Measurements from ENCODE around the gene KIRREL2. TPM values are rescaled to one million over a fixed set of nuclear protein-coding genes. Genes with fewer than 3 reads are reported as not detected.

Gene KIRREL2
- total RNA-seq, 1 donor from 2014 or later, result not detected

GRCh38 chr19:35813043-35813890 lies 43.4 kb upstream of the KIRREL2 start:
- H3K27ac ChIP-seq, result no peak overlapping the region
- H3K9me3 ChIP-seq, result no peaks in the 10 kb centered on the region
- intact Hi-C loops (cut with DNase I), result no loop called here
- no peak for DNase-seq (ENCODE audit: extremely low spot score in 2 of 2)
- H3K27me3 ChIP-seq, result no peaks in the 10 kb centered on the region
- no peaks in the 10 kb centered on the region for H3K4me1 ChIP-seq
- no peaks in the 10 kb centered on the region for H3K36me3 ChIP-seq
- no peak overlapping the region for H3K4me3 ChIP-seq
- TF ChIP-seq POLR2A (IDR thresholded peaks at IDR 0.05) (no peak), POLR2AphosphoS5 (IDR thresholded peaks at IDR 0.05; ENCODE audit: insufficient read depth in 1 of 2, low read depth in 1 of 2) (no peak), CTCF (IDR thresholded peaks at IDR 0.05) (no peak)

- H3K36me3 ChIP-seq, result no peaks in the 10 kb centered on the region
- intact Hi-C loops (cut with DNase I), result no loop called here
- no peaks in the 10 kb centered on the region for H3K9me3 ChIP-seq
- no peak overlapping the region for H3K27ac ChIP-seq
- no peaks in the 10 kb centered on the region for H3K4me1 ChIP-seq
- H3K4me3 ChIP-seq, result no peak overlapping the region
- H3K27me3 ChIP-seq, result no peaks in the 10 kb centered on the region
- TF ChIP-seq POLR2AphosphoS5 (IDR thresholded peaks at IDR 0.05; ENCODE audit: insufficient read depth in 1 of 2, low read depth in 1 of 2) (no peak), CTCF (IDR thresholded peaks at IDR 0.05) (no peak)
- DNase-seq (ENCODE audit: extremely low spot score in 2 of 2), result no peak
Observed at GRCh38 chr19:35816262-35816661, 40.4 kb upstream of the KIRREL2 start.

GRCh38 chr19:35816846-35817245 lies 39.9 kb upstream of the KIRREL2 start:
- H3K4me3 ChIP-seq, result no peak overlapping the region
- no peak for DNase-seq (ENCODE audit: extremely low spot score in 2 of 2)
- intact Hi-C loops (cut with DNase I), result no loop called here
- TF ChIP-seq POLR2AphosphoS5 (IDR thresholded peaks at IDR 0.05; ENCODE audit: insufficient read depth in 1 of 2, low read depth in 1 of 2) (no peak), POLR2A (IDR thresholded peaks at IDR 0.05) (no peak), CTCF (IDR thresholded peaks at IDR 0.05) (no peak)
- no peaks in the 10 kb centered on the region for H3K4me1 ChIP-seq
- no peaks in the 10 kb centered on the region for H3K27me3 ChIP-seq
- H3K27ac ChIP-seq, result no peak overlapping the region
- no peaks in the 10 kb centered on the region for H3K9me3 ChIP-seq
- H3K36me3 ChIP-seq, result no peaks in the 10 kb centered on the region

GRCh38 chr19:35818445-35818844 lies 38.3 kb upstream of the KIRREL2 start:
- Histone ChIP-seq H3K27me3 (no peaks in the 10 kb centered on the region), H3K9me3 (no peaks in the 10 kb centered on the region), H3K27ac (no peak overlapping the region), H3K36me3 (no peaks in the 10 kb centered on the region), H3K4me1 (no peaks in the 10 kb centered on the region), H3K4me3 (no peak overlapping the region)
- no peak for TF ChIP-seq POLR2AphosphoS5 (IDR thresholded peaks at IDR 0.05; ENCODE audit: insufficient read depth in 1 of 2, low read depth in 1 of 2)
- no peak for DNase-seq (ENCODE audit: extremely low spot score in 2 of 2)
- intact Hi-C loops (cut with DNase I), result no loop called here

- no peak overlapping the region for H3K27ac ChIP-seq
- no peak overlapping the region for H3K4me3 ChIP-seq
- H3K27me3 ChIP-seq, result no peaks in the 10 kb centered on the region
Observed at GRCh38 chr19:35822579-35822978, 34.1 kb upstream of the KIRREL2 start.

GRCh38 chr19:35824150-35824549 lies 32.6 kb upstream of the KIRREL2 start:
- TF ChIP-seq POLR2AphosphoS5 (IDR thresholded peaks at IDR 0.05; ENCODE audit: insufficient read depth in 1 of 2, low read depth in 1 of 2) (no peak), CTCF (IDR thresholded peaks at IDR 0.05) (no peak), POLR2A (IDR thresholded peaks at IDR 0.05) (no peak)
- H3K9me3 ChIP-seq, result no peaks in the 10 kb centered on the region
- no peaks in the 10 kb centered on the region for H3K36me3 ChIP-seq
- H3K27me3 ChIP-seq, result no peaks in the 10 kb centered on the region
- intact Hi-C loops (cut with DNase I), result no loop called here
- H3K4me3 ChIP-seq, result no peak overlapping the region
- no peak overlapping the region for H3K27ac ChIP-seq
- no peak for DNase-seq (ENCODE audit: extremely low spot score in 2 of 2)
- no peaks in the 10 kb centered on the region for H3K4me1 ChIP-seq

More at GRCh38 chr19:35822579-35822978, 34.1 kb upstream of the KIRREL2 start:
- no peaks in the 10 kb centered on the region for H3K9me3 ChIP-seq
- intact Hi-C loops (cut with DNase I), result no loop called here
- no peak for DNase-seq (ENCODE audit: extremely low spot score in 2 of 2)
- no peak for TF ChIP-seq POLR2AphosphoS5 (IDR thresholded peaks at IDR 0.05; ENCODE audit: insufficient read depth in 1 of 2, low read depth in 1 of 2)
- no peak for TF ChIP-seq POLR2A (IDR thresholded peaks at IDR 0.05)
- H3K36me3 ChIP-seq, result no peaks in the 10 kb centered on the region
- H3K4me1 ChIP-seq, result no peaks in the 10 kb centered on the region

Data from vagina (tissue), 2 donors.